Left renal cortex interstitium (tissue), 4 donors: Measurements from ENCODE around the gene TSHZ3. TPM values are rescaled to one million over a fixed set of nuclear protein-coding genes. Genes with fewer than 3 reads are reported as not detected.

Experiments used
- DNase-seq, 4 donors: peaks; one replicate each; pipeline ENCODE4 v3.0.0-alpha.2; 2013; ENCODE audit warnings: low read depth in 4 of 4, low spot score in 2 of 4, missing footprints in 1 of 4
- polyA plus RNA-seq, 4 donors: library from polyadenylated mRNA; unstranded; fragments of 120-200 nt; gene quantifications; one replicate each; pipeline ENCODE4 v1.2.1, GENCODE V29; 2013; ENCODE audit not compliant: insufficient read length in 4 of 4

Gene TSHZ3
- polyA plus RNA-seq, 4 donors: 9.9 to 15.1 (median 13.6) TPM

DNA sequence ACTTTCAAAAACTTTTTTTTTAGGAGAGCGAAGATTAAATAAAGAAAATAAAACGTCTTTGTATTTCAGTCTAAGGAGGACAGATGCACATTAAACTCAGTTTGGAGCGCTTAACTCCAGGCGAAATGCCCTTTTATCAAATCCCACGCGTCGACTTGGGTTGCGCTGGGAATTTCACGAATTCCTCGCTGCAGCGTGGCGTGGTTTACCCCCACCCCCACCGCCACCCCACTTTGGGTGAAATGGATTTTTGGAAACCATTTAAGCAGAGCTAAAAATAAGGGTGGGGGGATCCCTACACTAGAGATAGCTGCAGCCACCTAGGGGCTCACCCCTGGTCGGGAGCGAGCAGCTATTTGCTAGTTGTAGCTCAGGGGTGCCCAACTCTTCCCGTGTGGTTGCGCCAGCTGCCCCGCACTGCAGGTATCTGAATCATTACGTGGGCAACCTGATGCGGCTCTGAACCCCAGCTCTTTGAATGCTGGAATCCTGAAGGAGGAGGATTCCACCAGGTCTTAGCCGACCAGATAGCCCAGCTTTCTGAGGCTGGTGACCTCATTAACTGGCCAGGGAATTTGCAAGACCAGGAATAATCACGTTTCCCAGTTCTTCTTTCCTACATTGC, 6.5 kb upstream of the TSHZ3 start:
- no peak for DNase-seq

- no peak for DNase-seq
These were observed 5.8 kb upstream of the TSHZ3 start for GRCh38 chr19:31354799-31355664.

- no peak for DNase-seq
These were observed 5.1 kb upstream of the TSHZ3 start for GRCh38 chr19:31354316-31354715.

DNA sequence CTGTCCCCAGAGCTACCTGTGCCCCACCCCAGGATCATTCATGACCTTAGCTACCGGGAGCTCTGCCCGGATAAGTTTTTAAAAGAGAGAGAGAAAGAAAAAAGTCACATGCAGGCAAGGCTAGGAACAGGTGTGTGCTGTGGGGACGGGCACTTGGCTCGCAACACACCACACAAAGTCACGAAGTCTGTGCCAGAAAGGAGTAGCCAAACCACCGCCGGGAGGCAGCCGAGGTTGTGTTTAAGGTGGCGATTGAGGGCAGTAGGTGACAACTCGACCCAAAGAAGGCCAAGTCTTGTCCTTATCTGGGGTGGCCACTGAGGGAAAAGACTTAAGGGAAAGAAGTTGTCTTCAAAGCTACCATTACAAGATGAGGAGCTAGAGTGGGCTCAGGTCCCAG, 4.6 kb upstream of the TSHZ3 start:
- DNase-seq: no peak

DNA sequence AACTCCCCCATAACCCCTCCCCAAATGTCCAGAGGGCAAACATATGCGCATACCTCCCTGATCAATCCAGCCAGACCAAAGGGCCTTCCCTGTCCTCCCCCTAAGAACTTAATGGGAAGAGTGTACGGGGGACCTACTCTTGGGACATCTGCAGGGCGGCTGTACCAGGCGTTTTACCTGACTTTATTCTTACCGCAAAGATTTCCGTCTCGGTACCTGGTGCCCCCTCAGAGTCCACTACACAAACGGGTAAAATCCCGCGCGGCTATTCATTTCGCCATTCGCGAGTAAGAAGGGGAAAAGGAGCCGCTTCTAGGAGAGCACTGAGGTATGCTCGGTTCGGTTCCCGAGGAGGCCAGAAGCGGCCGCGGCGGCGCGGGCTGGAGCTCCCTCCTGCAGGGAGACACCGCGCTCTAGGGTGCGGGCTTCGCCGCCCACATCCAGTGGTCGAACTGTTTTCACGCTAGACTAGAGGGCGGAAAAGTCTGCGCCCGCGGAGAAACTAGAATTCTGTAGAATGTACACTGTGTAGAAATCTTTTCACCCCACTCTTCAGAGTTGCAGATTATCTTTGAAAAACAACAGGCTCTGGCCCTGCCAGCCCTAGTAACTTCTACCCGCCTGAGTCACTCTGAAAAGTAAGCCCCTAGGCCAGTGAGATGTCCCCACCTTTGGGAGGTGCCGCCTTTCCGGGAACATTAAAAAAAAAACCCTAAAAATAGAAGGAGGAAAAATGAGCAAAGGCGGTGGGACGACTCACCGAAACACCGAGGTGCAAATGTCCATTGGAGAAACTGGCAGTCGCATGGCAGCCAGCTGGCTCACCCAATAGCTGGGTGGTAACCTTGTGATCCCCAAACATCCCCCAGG, 3.8 kb upstream of the TSHZ3 start:
- no peak for DNase-seq

DNA sequence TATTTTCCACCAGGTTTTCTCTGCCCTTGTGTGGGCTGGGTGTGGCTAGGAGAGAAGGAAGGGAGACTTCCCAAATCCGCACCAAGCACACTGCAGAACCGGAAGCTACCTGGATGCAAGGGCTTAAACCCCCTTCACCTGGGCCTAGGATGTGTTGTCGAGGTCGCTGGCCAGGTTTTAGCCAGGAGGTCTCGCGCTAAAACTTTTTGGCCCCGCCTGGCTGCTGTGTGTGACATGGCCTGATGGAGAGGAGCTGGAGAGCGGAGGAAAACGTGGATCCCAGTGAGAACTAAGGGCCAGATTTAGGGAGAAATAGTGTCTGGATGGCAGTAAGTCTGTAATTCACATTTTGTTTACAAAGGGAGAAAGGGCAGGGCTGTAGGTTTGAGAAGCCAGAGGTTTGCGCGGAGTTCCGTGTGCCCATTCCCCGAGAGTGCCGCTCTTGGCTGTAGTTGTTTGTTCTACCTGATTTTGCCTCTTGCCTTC, 3.1 kb upstream of the TSHZ3 start:
- no peak for DNase-seq

GRCh38 chr19:31351855-31352195, 2.6 kb upstream of the TSHZ3 start:
- no peak for DNase-seq

- DNase-seq: no peak
These were observed 2.0 kb upstream of the TSHZ3 start for GRCh38 chr19:31351056-31351854.

DNA sequence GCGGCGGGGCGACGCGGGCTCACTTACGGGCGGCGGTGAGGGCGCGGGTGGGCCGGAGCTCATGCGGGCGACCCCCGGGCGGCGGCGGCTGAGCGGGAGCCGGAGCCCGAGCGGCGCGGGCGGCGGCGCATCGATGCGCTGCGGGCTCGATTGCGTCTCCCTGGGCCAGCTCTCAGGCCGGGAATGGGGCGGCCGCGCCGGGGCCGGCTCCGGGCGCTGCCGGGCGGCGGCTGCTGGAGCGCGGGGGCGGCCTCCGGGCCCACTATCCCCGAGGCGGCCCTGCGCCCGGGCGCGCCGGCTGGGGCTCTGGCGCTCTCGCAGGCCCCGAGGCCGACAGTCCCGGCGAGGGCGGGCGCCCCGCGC, 1.4 kb upstream of the TSHZ3 start:
- no peak for DNase-seq

GRCh38 chr19:31350033-31350692, 927 bp upstream of the TSHZ3 start:
- no peak for DNase-seq

- no peak for DNase-seq
These were observed 616 bp downstream of the TSHZ3 start for GRCh38 chr19:31348481-31349159.

DNA sequence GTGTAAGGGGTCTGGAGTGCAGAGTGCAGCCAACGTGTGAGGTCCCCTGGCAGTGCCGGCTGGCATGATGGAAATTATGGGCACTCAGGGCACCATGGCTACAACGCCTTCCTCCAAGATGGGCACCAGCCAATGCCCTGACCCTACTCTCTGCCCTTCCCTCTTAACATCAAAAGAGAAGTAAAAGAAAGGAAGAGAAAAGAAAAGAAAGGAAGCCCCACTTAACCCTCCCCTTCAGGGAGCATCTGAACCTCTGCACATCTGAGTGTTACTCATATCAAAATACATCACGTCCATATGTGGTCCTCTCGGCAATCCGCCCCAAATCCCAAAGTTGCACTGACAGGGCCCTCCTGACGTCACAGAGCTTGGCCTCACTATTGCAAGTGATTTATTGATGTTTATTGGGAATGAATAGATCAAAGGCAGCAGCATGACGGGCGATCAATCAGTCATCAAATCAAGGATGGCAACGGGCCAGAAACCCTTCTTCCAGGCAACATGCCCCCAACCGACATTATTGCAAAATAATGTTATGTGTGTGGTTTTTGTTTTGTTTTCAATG, 1.3 kb downstream of the TSHZ3 start:
- DNase-seq: no peak

- DNase-seq: no peak
These were observed 1.9 kb downstream of the TSHZ3 start for GRCh38 chr19:31347354-31347753.

DNA sequence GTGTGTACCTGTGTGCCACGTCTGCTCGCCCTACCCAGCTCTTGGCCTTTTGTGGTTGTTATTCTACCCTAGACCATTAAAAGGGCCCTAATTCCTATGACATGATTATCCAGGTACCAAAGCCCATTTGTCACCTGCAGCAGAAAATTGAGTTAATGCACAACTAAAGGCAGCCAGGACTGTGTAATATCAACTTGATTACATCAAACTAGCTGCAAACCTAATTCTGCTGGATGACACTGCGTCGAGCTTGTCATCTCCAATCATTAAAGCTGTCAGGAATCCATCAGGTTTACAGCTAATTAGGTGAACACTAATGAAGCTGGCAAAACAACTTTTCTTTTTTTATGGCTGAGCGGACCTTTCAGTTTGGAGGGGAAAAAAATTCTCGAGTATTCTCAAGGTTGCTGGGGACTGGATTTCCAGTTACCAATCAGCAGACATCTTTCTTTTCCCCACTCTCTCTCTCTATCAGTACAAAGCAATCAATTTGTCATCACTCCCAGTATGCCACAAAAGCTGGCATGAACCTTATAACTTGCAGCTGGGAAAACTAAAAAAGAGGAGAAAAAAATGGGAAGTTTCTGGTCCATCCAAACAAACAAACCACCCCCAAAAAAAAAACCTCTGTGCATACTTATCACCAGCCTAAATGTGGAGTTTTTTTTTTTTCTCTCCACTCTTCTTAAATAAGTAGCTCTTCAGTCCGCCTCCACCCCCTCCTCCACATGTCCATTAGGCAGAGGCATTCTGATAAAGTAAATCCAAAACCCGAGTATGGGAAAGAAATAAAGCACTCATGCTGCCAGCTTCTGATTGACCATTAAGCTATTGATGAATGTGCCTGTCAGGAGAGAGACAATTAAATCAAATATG, 2.8 kb downstream of the TSHZ3 start:
- DNase-seq: no peak

- DNase-seq: no peak
These were observed 4.8 kb downstream of the TSHZ3 start for GRCh38 chr19:31344403-31344802.

- no peak for DNase-seq
These were observed 6.3 kb downstream of the TSHZ3 start for GRCh38 chr19:31342926-31343325.

GRCh38 chr19:31340042-31341025, 8.9 kb downstream of the TSHZ3 start:
- no peak for DNase-seq
